ENCODE data around the gene CACNA1A.
"Not testable (repeated sequence)": the region's sequence is repeated elsewhere in the genome, so short reads cannot be mapped to it uniquely, and the experiment has no call there.

CACNA1A gene

DNA sequence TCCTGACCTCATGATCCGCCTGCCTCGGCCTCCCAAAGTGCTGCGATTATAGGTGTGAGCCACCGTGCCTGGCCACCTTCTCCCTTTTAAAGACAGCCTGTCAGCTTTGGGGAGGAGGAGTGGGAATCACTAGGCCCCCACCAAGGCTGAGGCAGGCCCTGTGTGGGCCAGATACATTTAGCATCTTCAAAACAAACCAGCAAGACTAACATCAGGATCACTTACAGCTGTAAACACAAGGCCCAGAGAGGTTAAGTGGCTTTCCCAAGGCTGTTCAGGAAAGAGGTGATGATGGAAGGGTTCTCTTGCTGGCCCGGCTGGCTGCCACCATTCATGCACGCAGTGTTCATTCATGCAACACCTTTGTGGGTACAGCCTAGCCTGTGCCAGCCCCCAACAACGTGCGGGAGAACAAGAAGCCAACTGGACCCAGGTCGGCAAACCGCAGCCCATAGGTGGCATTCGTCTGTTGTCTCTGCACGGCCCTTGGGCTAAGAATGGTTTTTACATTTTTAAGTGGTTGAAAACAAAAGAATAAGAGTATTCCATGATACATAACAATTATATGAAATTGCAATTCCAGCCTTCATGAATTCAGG, 333.0 kb downstream of the CACNA1A start:
- no peak for TF ChIP-seq CTCF (conservative IDR thresholded peaks at IDR 0.05; ENCODE audit: control insufficient read depth, insufficient read depth, low read depth, low read length)
- H3K4me3 ChIP-seq (ENCODE audit: control insufficient read depth, low read depth, low read length), result no peak overlapping the region
- no peak for DNase-seq (ENCODE audit: low read depth)

DNA sequence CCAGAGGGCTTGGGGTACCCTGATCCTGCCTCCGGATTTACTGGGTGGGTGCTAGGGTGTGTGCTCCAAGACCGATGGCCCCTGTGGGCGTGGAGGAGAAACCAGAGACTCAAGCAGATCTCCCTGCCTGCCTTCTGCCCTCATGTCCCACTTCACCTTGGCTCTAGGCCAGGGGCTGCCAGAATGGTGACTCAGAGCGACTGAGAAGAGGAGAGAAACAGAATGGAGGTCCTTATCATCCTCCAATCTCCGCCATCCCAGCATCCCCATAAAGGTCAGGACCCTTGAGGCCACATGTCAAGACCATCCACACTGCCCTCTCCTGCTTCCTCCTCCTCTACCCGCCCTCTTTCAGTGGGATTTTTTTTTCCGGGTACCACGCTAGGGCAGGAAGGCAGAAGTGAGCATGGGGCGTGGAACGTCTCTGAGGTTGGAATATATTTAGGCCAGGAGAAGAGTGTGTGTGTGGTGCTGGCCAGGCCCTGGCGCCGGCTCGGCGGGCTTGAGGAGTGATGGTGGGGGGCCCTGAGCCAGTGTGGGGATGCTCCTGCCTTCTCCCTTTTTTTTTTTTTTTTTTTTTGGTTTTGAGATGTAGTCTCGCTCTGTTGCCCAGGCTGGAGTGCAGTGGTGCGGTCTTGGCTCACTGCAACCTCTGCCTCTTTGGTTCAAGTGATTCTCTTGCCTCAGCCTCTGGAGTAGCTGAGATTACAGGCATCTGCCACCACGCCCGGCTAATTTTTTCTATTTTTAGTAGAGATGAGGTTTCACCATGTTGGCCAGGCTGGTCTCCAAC, 333.7 kb downstream of the CACNA1A start:
- no peak overlapping the region for H3K4me3 ChIP-seq (ENCODE audit: control insufficient read depth, low read depth, low read length)
- DNase-seq (ENCODE audit: low read depth), result peak; percentile 81
- no peak for TF ChIP-seq CTCF (conservative IDR thresholded peaks at IDR 0.05; ENCODE audit: control insufficient read depth, insufficient read depth, low read depth, low read length)

GRCh38 chr19:13171146-13171545, 335.1 kb downstream of the CACNA1A start:
- H3K4me3 ChIP-seq (ENCODE audit: control insufficient read depth, low read depth, low read length), result no peak overlapping the region
- no peak for TF ChIP-seq CTCF (conservative IDR thresholded peaks at IDR 0.05; ENCODE audit: control insufficient read depth, insufficient read depth, low read depth, low read length)
- no peak for DNase-seq (ENCODE audit: low read depth)

DNA sequence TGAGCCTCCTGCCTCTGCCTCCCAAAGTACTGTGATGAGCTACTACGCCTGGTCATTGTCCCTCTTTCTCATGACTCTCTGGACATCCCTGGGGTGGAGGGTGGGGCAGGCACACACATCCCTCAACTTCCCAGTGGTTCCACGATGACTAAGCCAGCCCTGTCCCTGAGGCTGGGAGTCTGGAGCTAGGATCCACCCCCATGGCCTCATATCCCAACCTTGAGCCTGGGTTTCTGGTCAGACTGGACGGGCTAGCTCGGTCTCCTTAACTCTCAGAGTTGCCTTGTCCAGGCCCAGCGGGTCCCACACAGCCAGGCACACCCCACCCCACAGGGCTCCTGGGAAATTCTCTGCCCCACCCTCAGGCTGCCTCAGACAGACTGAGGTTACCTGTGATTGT, 336.5 kb downstream of the CACNA1A start:
- DNase-seq (ENCODE audit: low read depth), result peak; percentile 80
- no peak overlapping the region for H3K4me3 ChIP-seq (ENCODE audit: control insufficient read depth, low read depth, low read length)
- TF ChIP-seq CTCF (conservative IDR thresholded peaks at IDR 0.05; ENCODE audit: control insufficient read depth, insufficient read depth, low read depth, low read length), result no peak

DNA sequence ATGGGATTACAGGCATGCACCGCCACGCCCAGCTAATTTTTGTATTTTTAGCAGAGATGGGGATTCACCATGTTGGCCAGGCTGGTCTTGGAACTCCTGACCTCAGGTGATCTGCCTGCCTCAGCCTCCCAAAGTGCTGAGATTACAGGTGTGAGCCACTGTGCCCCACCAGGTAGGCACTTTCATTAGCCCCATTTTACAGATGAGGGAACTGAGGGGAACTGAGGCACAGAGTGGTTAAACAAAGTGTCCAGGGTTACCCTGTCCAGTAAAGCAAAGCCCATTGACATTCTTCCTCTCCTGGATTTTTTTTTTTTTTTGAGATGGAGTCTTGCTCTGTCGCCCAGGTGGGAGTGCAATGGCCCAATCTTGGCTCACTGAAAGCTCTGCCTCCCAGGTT, 340.1 kb downstream of the CACNA1A start:
- H3K4me3 ChIP-seq (ENCODE audit: control insufficient read depth, low read depth, low read length); DNase-seq (ENCODE audit: low read depth): not testable (repeated sequence)

- TF ChIP-seq CTCF (conservative IDR thresholded peaks at IDR 0.05; ENCODE audit: control insufficient read depth, insufficient read depth, low read depth, low read length), result no peak
- no peak overlapping the region for H3K4me3 ChIP-seq (ENCODE audit: control insufficient read depth, low read depth, low read length)
- no peak for DNase-seq (ENCODE audit: low read depth)
These were observed 340.9 kb downstream of the CACNA1A start for GRCh38 chr19:13165162-13165997.
